HepG2 (cell line): Measurements from ENCODE around the gene AGAP1. TPM values are rescaled to one million over a fixed set of nuclear protein-coding genes. Genes with fewer than 3 reads are reported as not detected.

Source experiments
- ATAC-seq: fragments of 200-7000 bp; cut with Tn5 transposase; 3 replicates; pipeline ENCODE4 v1.9.1; 2020; ENCODE audit warnings: mild to moderate bottlenecking, moderate library complexity
- BruUV-seq: library from RNA; stranded (reverse); fragments of 400-500 nt; replicated peaks from 2 replicates; lab custom pipeline; 2021; lab: Mats Ljungman, UMichigan
- CTCF ChIA-PET: fragments of 300-600 bp; formaldehyde crosslinking; extraction: SDS; loops from one replicate; lab custom pipeline; 2021; ENCODE audit warnings: low total read pairs, inconsistent platforms, low intra/inter-chr PET ratio; lab: Yijun Ruan, JAX
- POLR2A ChIA-PET: fragments of 350-600 bp; sonication (Branson Sonifier 250); formaldehyde crosslinking; loops from one replicate; lab custom pipeline; 2020; ENCODE audit warnings: antibody characterized with exemption, inconsistent platforms; lab: Yijun Ruan, JAX
- DNase-seq: peaks from one replicate; pipeline ENCODE4 v3.0.0-alpha.2; 2015; ENCODE audit warnings: low spot score
- FAIRE-seq: peaks from 3 replicates; lab custom pipeline; 2011; peaks lifted over from hg19 to GRCh38; lab: Jason Lieb, UNC
- H2AFZ ChIP-seq: one replicate; pipeline ENCODE4 v1.6.1; 2011; ENCODE audit warnings: low read length, inconsistent platforms
- H3K27ac ChIP-seq: fragments of 300-600 bp; 3 replicates; pipeline ENCODE4 v1.8.0; 2011; ENCODE audit warnings: mixed run types, mild to moderate bottlenecking, mixed read lengths, low read length, inconsistent platforms; ENCODE audit not compliant: insufficient read depth; ENCODE audit errors: extremely low read length
- H3K27me3 ChIP-seq, 2 experiments: fragments of 200-600 bp in 1 of 2; 2 replicates in 1 of 2; 3 replicates in 1 of 2; pipeline versions ENCODE4 v1.6.0 to v1.8.0; 2011; ENCODE audit warnings: low read length in 2 of 2, mild to moderate bottlenecking in 2 of 2, moderate library complexity in 2 of 2, inconsistent platforms in 1 of 2; ENCODE audit not compliant: insufficient read depth in 2 of 2, control insufficient read depth in 1 of 2
- H3K36me3 ChIP-seq, 2 experiments: fragments of 200-600 bp in 1 of 2; replicated peaks in 1 of 2; 2 replicates in 1 of 2; 3 replicates in 1 of 2; pipeline versions ENCODE4 v1.5.1 to v1.8.0; 2011; ENCODE audit warnings: low read length in 2 of 2, inconsistent platforms in 1 of 2; ENCODE audit not compliant: insufficient read depth in 2 of 2, control insufficient read depth in 1 of 2
- H3K4me1 ChIP-seq: 2 replicates; pipeline ENCODE4 v1.5.1; 2012; ENCODE audit warnings: low read length, inconsistent platforms; ENCODE audit not compliant: insufficient read depth
- H3K4me2 ChIP-seq: 2 replicates; pipeline ENCODE4 v1.6.0; 2011; ENCODE audit warnings: low read depth, low read length, inconsistent platforms
- H3K4me3 ChIP-seq, 3 experiments: fragments of 200-600 bp in 1 of 3; sonication (generic), shearing (Covaris generic) in 1 of 3; replicated peaks in 1 of 3; 2 replicates each; pipeline ENCODE4 v1.5.1; 2011 to 2016; ENCODE audit warnings: low read length in 3 of 3, inconsistent platforms in 2 of 3, low read depth in 2 of 3, mild to moderate bottlenecking in 2 of 3, control low read depth in 1 of 3, mixed read lengths in 1 of 3; ENCODE audit not compliant: insufficient read depth in 1 of 3
- H3K79me2 ChIP-seq: one replicate; pipeline ENCODE4 v1.6.1; 2011; ENCODE audit warnings: low read length, inconsistent platforms; ENCODE audit not compliant: insufficient read depth
- H3K9ac ChIP-seq: 2 replicates; pipeline ENCODE4 v1.6.0; 2011; ENCODE audit warnings: mild to moderate bottlenecking, low read depth, low read length, inconsistent platforms; ENCODE audit not compliant: insufficient read depth
- H3K9me3 ChIP-seq: 2 replicates; pipeline ENCODE4 v1.5.1; 2012; ENCODE audit warnings: mild to moderate bottlenecking, low read length
- H4K20me1 ChIP-seq: 2 replicates; pipeline ENCODE4 v1.6.0; 2011; ENCODE audit warnings: inconsistent platforms, mild to moderate bottlenecking, low read length, moderate library complexity; ENCODE audit not compliant: insufficient read depth
- GATAD1 ChIP-seq: IDR thresholded peaks from 2 replicates; pipeline ENCODE4 v1.6.1; 2016; ENCODE audit warnings: missing genetic modification reagents, missing compliant biosample characterization
- JUN ChIP-seq: sonication (generic); formaldehyde crosslinking; IDR thresholded peaks from 2 replicates; pipeline ENCODE4 v1.4.0; 2020; ENCODE audit warnings: mild to moderate bottlenecking, missing genetic modification reagents
- NFE2 ChIP-seq: sonication (generic); formaldehyde crosslinking; IDR thresholded peaks from 2 replicates; pipeline ENCODE4 v1.4.0; 2020; ENCODE audit warnings: missing genetic modification reagents
- NFIB ChIP-seq: sonication (generic); formaldehyde crosslinking; IDR thresholded peaks from 2 replicates; pipeline ENCODE4 v1.9.0; 2021; ENCODE audit warnings: missing genetic modification reagents, mild to moderate bottlenecking, borderline replicate concordance
- RXRB ChIP-seq: IDR thresholded peaks from 2 replicates; pipeline ENCODE4 v1.6.1; 2016; ENCODE audit warnings: borderline replicate concordance, missing genetic modification reagents, missing compliant biosample characterization
- SRSF1 ChIP-seq: fragments of 200-400 bp; formaldehyde crosslinking; optimal IDR thresholded peaks from 2 replicates; pipeline ENCODE3; 2017; ENCODE audit warnings: mild to moderate bottlenecking, low read depth, low read length, moderate library complexity
- TEAD2 ChIP-seq: sonication (generic); formaldehyde crosslinking; IDR thresholded peaks from 2 replicates; pipeline ENCODE4 v1.9.0; 2021; ENCODE audit warnings: missing genetic modification reagents
- ZNF468 ChIP-seq: sonication (generic); formaldehyde crosslinking; IDR thresholded peaks from 2 replicates; pipeline ENCODE4 v1.8.0; 2022; ENCODE audit warnings: mild to moderate bottlenecking, moderate library complexity, missing genetic modification reagents
- ZNF510 ChIP-seq: sonication (generic); formaldehyde crosslinking; IDR thresholded peaks from 2 replicates; pipeline ENCODE4 v1.4.0; 2020; ENCODE audit warnings: low read depth, mild to moderate bottlenecking, missing genetic modification reagents
- ZNF747 ChIP-seq: sonication (generic); formaldehyde crosslinking; IDR thresholded peaks from 2 replicates; pipeline ENCODE4 v1.8.1; 2023; ENCODE audit warnings: missing genetic modification reagents, mild to moderate bottlenecking, borderline replicate concordance
- ZNF83 ChIP-seq: sonication (generic); formaldehyde crosslinking; IDR thresholded peaks from 2 replicates; pipeline ENCODE4 v1.4.0; 2020; ENCODE audit warnings: missing genetic modification reagents, mild to moderate bottlenecking, borderline replicate concordance
- WGBS: methylation state at CpG from one replicate; pipeline ENCODE4 v1.1.6; 2017; ENCODE audit warnings: low lambda C conversion rate; 5-methylcytosine and 5-hydroxymethylcytosine counted together
- in situ Hi-C: cut with HindIII; loops from 2 replicates; pipeline ENCODE4 v1.10.0; 2017; ENCODE audit warnings: low pct_unique_long_range_greater_than_20kb; ENCODE audit not compliant: extremely low pct_ligation_motif_present
- intact Hi-C: fragments of 100-400 bp; cut with micrococcal nuclease; formaldehyde crosslinking; loops from one replicate; pipeline ENCODE4 v1.10.0; 2022; ENCODE audit not compliant: unreplicated experiment
- polyA plus RNA-seq, 8 experiments: library from polyadenylated mRNA; depleted of rRNA in 3 of 8; stranded (reverse) in 7 of 8; unstranded in 1 of 8; fragments of >200 nt; fragmentation: Illumina TruSeq in 4 of 8; extraction: Trizol in 4 of 8; gene quantifications; 2 replicates each; pipeline versions ENCODE4 v1.2.1 to v1.2.3, GENCODE V29; 2011 to 2016; ENCODE audit warnings: low read depth in 4 of 8, missing spikeins in 1 of 8, mixed read lengths in 1 of 8; ENCODE audit not compliant: insufficient read depth in 1 of 8
- total RNA-seq, 5 experiments: library from RNA; depleted of rRNA; stranded (reverse); fragments of >200 nt; fragmentation: Illumina TruSeq; extraction: Trizol; gene quantifications; 2 replicates each; pipeline ENCODE4 v1.2.3, GENCODE V29; 2016; ENCODE audit warnings: low read depth in 1 of 5
- TF ChIP-seq, protein P1 (sequence below): sonication (generic); formaldehyde crosslinking; IDR thresholded peaks from 2 replicates; pipeline ENCODE4 v1.4.0; 2020; ENCODE audit warnings: mild to moderate bottlenecking, low read depth, missing genetic modification reagents

AGAP1 gene
- total and polyA plus RNA-seq, 2 of the 13 experiments (the other 11 are each of a cell fraction or from before 2014, with no cell fraction given): 21.2 to 32.7 TPM

DNA sequence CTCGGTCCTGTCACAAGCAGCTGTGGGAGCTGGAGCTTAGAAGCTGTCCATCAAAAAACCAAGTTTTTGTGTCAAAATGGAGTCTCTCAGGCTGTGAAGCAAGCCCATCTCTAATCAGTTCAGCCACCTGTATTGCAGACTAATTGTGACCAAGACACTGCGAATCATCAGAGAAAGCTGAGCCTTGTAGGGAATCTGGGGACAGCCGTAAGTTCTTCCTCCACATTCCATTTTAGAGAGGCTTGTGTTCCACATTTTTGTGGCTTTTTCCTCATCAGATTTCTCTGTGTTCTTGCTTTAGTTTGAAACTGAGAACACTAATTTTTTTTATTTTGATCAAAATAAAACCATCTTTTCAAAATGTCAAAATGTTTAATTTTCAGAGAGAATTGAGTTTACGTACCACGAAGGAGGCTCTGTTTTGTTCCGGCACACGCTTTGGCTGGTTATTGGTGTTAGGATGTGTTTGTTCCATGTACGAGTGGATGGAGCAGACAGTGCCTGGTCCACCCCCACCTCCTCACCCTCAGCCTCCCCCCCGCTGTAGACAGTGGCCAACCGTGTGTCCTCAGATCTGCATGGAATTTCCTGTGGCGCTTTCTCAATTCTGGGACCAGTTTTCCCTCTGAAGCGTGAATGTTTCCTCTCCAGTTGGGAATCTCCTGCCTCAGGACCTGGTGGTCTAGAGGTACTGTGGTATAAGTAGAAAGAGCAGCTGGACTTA is 140.8 kb downstream of the AGAP1 start:
- Histone ChIP-seq H3K27me3 (no peaks in the 10 kb centered on the region), H3K4me1 (no peaks in the 10 kb centered on the region), H3K4me3 (no peak overlapping the region), H4K20me1 (peaks cover 32% of the 10 kb centered on the region), H3K4me2 (no peak overlapping the region), H3K79me2 (peaks cover 5% of the 10 kb centered on the region), H3K9me3 (no peaks in the 10 kb centered on the region), H3K27ac (no peak overlapping the region), H3K9ac (no peak overlapping the region), H2AFZ (no peak overlapping the region), H3K36me3 (peaks cover 0 to 1% of the 10 kb centered on the region in 2 experiments; a peak in 2 of 5 replicates)
- intact Hi-C loops: no loop called here
- ATAC-seq (no peak), DNase-seq (no peak), FAIRE-seq (no peak)
- in situ Hi-C loops: no loop called here
- POLR2A ChIA-PET: no interaction called here
- CTCF ChIA-PET: no interaction called here
- BruUV-seq: no TSS peak
- TF ChIP-seq NFIB (CRISPR knock-in tag): no peak
- TF ChIP-seq RXRB: no peak
- TF ChIP-seq ZNF510 (CRISPR knock-in tag): no peak
- TF ChIP-seq ZNF468 (CRISPR knock-in tag): no peak
- TF ChIP-seq, protein P1, sequence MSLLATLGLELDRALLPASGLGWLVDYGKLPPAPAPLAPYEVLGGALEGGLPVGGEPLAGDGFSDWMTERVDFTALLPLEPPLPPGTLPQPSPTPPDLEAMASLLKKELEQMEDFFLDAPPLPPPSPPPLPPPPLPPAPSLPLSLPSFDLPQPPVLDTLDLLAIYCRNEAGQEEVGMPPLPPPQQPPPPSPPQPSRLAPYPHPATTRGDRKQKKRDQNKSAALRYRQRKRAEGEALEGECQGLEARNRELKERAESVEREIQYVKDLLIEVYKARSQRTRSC: no peak
- TF ChIP-seq NFE2 (CRISPR knock-in tag): no peak
- no peak for TF ChIP-seq SRSF1
- no peak for TF ChIP-seq JUN (CRISPR knock-in tag)
- TF ChIP-seq ZNF747 (CRISPR knock-in tag): no peak
- no peak for TF ChIP-seq GATAD1 (CRISPR knock-in tag)
- TF ChIP-seq TEAD2 (CRISPR knock-in tag): no peak
- TF ChIP-seq ZNF83 (CRISPR knock-in tag): no peak
- 93% methylated on average over 12 of the region's 12 CpGs for WGBS
